ENCODE measurements around the gene GPR84.

GPR84 gene

GRCh38 chr12:54341378-54342300 is 22.6 kb downstream of the GPR84 start:
- DNase-seq (ENCODE audit: insufficient read length, low spot score), result no peak
- FAIRE-seq, result no peak
- no peak for TF ChIP-seq CTCF (IDR thresholded peaks at IDR 0.05; ENCODE audit: insufficient read depth, missing control alignments)

- no peak for TF ChIP-seq CTCF (IDR thresholded peaks at IDR 0.05; ENCODE audit: insufficient read depth, missing control alignments)
- no peak for FAIRE-seq
- DNase-seq (ENCODE audit: insufficient read length, low spot score), result no peak
These were observed 23.4 kb downstream of the GPR84 start for GRCh38 chr12:54340846-54341245.

- FAIRE-seq, result no peak
- TF ChIP-seq CTCF (IDR thresholded peaks at IDR 0.05; ENCODE audit: insufficient read depth, missing control alignments), result no peak
- no peak for DNase-seq (ENCODE audit: insufficient read length, low spot score)
These were observed 25.5 kb downstream of the GPR84 start for GRCh38 chr12:54338698-54339296.

- FAIRE-seq, result no peak
- no peak for DNase-seq (ENCODE audit: insufficient read length, low spot score)
- no peak for TF ChIP-seq CTCF (IDR thresholded peaks at IDR 0.05; ENCODE audit: insufficient read depth, missing control alignments)
These were observed 26.2 kb downstream of the GPR84 start for GRCh38 chr12:54337854-54338650.

GRCh38 chr12:54337280-54337842 is 26.9 kb downstream of the GPR84 start:
- TF ChIP-seq CTCF (IDR thresholded peaks at IDR 0.05; ENCODE audit: insufficient read depth, missing control alignments), result no peak
- DNase-seq (ENCODE audit: insufficient read length, low spot score) (no peak), FAIRE-seq (no peak)

- FAIRE-seq (no peak), DNase-seq (ENCODE audit: insufficient read length, low spot score) (no peak)
- no peak for TF ChIP-seq CTCF (IDR thresholded peaks at IDR 0.05; ENCODE audit: insufficient read depth, missing control alignments)
These were observed 30.8 kb downstream of the GPR84 start for GRCh38 chr12:54333420-54334034.
